Suprapubic skin (tissue), 4 donors: Measurements from ENCODE around the gene CDK1. TPM values are rescaled to one million over a fixed set of nuclear protein-coding genes. Genes with fewer than 3 reads are reported as not detected.

Source experiments
- DNase-seq, 2 donors: peaks; one replicate each; pipeline ENCODE4 v3.0.0-alpha.2; 2019; ENCODE audit warnings: low spot score in 2 of 2
- H3K27ac ChIP-seq: fragments of 200-600 bp; sonication (generic); one replicate; pipeline ENCODE4 v1.5.1; 2019
- H3K27me3 ChIP-seq: fragments of 200-600 bp; sonication (generic); one replicate; pipeline ENCODE4 v1.5.1; 2019
- H3K36me3 ChIP-seq: fragments of 200-600 bp; sonication (generic); one replicate; pipeline ENCODE4 v1.5.1; 2019
- H3K4me1 ChIP-seq: fragments of 200-600 bp; sonication (generic); one replicate; pipeline ENCODE4 v1.5.1; 2019
- H3K4me3 ChIP-seq: fragments of 200-600 bp; sonication (generic); one replicate; pipeline ENCODE4 v1.5.1; 2019; ENCODE audit warnings: mild to moderate bottlenecking
- H3K9me3 ChIP-seq: fragments of 200-600 bp; sonication (generic); one replicate; pipeline ENCODE4 v1.5.1; 2019
- EP300 ChIP-seq: sonication (generic); formaldehyde crosslinking; IDR thresholded peaks from one replicate; pipeline ENCODE4 v1.6.1; 2017; ENCODE audit warnings: antibody characterized with exemption
- POLR2A ChIP-seq, 2 donors: fragments of 450-650 bp; IDR thresholded peaks; one replicate each; pipeline ENCODE4 v1.6.1; 2017; ENCODE audit warnings: antibody characterized with exemption in 2 of 2, mild to moderate bottlenecking in 2 of 2, moderate library complexity in 2 of 2
- POLR2AphosphoS5 ChIP-seq, 3 donors: sonication (generic); formaldehyde crosslinking; IDR thresholded peaks; one replicate each; pipeline ENCODE4 v1.6.1; 2017; ENCODE audit warnings: antibody characterized with exemption in 3 of 3
- WGBS: methylation state at CpG from one replicate; pipeline ENCODE4 v1.1.5; 2018; 5-methylcytosine and 5-hydroxymethylcytosine counted together
- total RNA-seq, 4 donors: library from RNA; depleted of rRNA; stranded (reverse); fragments of >200 nt; gene quantifications; one replicate each; pipeline ENCODE4 v1.1.0, GENCODE V29; 2016
- TF ChIP-seq, protein P1 (sequence below), 2 donors: fragments of 200-600 bp in 1 of 2; fragments of 450-650 bp in 1 of 2; sonication (generic) in 1 of 2; IDR thresholded peaks; one replicate each; pipeline ENCODE4 v1.5.1; 2016 to 2019; ENCODE audit warnings: antibody characterized with exemption in 2 of 2, mild to moderate bottlenecking in 1 of 2, moderate library complexity in 1 of 2

CDK1 gene
- total RNA-seq, 4 donors from 2014 or later, result 4.8 to 14.3 (median 8.6) TPM

- TF ChIP-seq, protein P1, sequence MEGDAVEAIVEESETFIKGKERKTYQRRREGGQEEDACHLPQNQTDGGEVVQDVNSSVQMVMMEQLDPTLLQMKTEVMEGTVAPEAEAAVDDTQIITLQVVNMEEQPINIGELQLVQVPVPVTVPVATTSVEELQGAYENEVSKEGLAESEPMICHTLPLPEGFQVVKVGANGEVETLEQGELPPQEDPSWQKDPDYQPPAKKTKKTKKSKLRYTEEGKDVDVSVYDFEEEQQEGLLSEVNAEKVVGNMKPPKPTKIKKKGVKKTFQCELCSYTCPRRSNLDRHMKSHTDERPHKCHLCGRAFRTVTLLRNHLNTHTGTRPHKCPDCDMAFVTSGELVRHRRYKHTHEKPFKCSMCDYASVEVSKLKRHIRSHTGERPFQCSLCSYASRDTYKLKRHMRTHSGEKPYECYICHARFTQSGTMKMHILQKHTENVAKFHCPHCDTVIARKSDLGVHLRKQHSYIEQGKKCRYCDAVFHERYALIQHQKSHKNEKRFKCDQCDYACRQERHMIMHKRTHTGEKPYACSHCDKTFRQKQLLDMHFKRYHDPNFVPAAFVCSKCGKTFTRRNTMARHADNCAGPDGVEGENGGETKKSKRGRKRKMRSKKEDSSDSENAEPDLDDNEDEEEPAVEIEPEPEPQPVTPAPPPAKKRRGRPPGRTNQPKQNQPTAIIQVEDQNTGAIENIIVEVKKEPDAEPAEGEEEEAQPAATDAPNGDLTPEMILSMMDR (IDR thresholded peaks at IDR 0.05), result no peak
- no peak for TF ChIP-seq EP300
- TF ChIP-seq POLR2AphosphoS5 (IDR thresholded peaks at IDR 0.05), result no peak
- TF ChIP-seq POLR2A (IDR thresholded peaks at IDR 0.05), result no peak
- H3K27ac ChIP-seq, result no peak overlapping the region
- H3K36me3 ChIP-seq, result no peaks in the 10 kb centered on the region
- H3K4me1 ChIP-seq, result peaks cover 18% of the 10 kb centered on the region
- no peak overlapping the region for H3K4me3 ChIP-seq
- no peaks in the 10 kb centered on the region for H3K27me3 ChIP-seq
- H3K9me3 ChIP-seq, result no peaks in the 10 kb centered on the region
- DNase-seq, result no peak
- WGBS, result 84% methylated on average over 5 of the region's 5 CpGs
Measured at GRCh38 chr10:60803433-60803832, 25.2 kb downstream of the CDK1 start.

DNA sequence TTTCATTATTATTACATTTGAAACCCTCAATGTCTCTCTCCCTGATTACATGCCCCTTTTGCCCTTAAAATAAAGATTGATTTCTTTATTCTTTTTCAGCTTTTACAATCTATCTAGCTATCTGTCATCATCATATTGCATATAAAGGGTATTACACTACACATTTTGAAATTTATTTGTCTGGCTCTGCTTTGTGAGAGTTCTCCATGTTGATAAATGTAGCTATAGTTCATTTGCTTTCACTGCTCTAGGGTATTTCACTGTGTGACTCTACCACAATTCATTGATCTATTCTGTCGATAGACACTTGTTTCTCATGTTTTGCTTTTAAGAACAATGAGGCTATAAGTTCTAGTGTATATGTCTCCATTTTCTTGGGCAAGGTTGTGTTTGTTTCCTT, 25.6 kb downstream of the CDK1 start:
- H3K27ac ChIP-seq, result no peak overlapping the region
- WGBS, result 81% methylated on average over 1 of the region's 1 CpG
- no peak for TF ChIP-seq POLR2AphosphoS5 (IDR thresholded peaks at IDR 0.05)
- no peak for TF ChIP-seq EP300
- TF ChIP-seq, protein P1 (IDR thresholded peaks at IDR 0.05), result no peak
- no peak for TF ChIP-seq POLR2A (IDR thresholded peaks at IDR 0.05)
- H3K9me3 ChIP-seq, result no peaks in the 10 kb centered on the region
- no peaks in the 10 kb centered on the region for H3K36me3 ChIP-seq
- no peak for DNase-seq
- H3K27me3 ChIP-seq, result no peaks in the 10 kb centered on the region
- no peak overlapping the region for H3K4me3 ChIP-seq
- H3K4me1 ChIP-seq, result peaks cover 18% of the 10 kb centered on the region

DNA sequence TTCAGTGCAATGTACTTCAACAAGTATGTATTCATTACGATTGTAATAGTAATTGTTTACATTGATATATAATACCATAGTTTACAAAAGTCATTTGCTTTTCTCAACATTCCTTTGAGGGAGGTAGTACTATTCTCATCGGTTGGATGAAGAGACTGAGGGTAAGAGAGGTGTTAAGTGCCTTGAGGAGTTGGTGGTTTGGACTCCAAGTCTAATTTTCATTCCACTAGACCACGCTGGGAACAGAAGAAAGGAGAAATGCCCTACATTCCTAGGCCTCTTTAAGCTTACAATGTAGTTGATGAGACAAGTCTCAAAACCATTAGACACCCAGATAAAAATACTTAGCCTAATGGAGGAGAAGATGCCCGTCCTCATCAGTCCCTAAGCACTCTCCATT, 28.6 kb downstream of the CDK1 start:
- TF ChIP-seq, protein P1 (IDR thresholded peaks at IDR 0.05), result no peak
- TF ChIP-seq POLR2AphosphoS5 (IDR thresholded peaks at IDR 0.05), result no peak
- TF ChIP-seq POLR2A (IDR thresholded peaks at IDR 0.05), result no peak
- no peak for TF ChIP-seq EP300
- peaks cover 25% of the 10 kb centered on the region for H3K4me1 ChIP-seq
- H3K9me3 ChIP-seq, result no peaks in the 10 kb centered on the region
- DNase-seq, result no peak
- H3K4me3 ChIP-seq, result no peak overlapping the region
- no peaks in the 10 kb centered on the region for H3K36me3 ChIP-seq
- no peaks in the 10 kb centered on the region for H3K27me3 ChIP-seq
- 78% methylated on average over 4 of the region's 4 CpGs for WGBS
- H3K27ac ChIP-seq, result no peak overlapping the region

- Histone ChIP-seq H3K27ac (no peak overlapping the region), H3K9me3 (no peaks in the 10 kb centered on the region), H3K27me3 (no peaks in the 10 kb centered on the region), H3K36me3 (no peaks in the 10 kb centered on the region), H3K4me3 (no peak overlapping the region), H3K4me1 (peaks cover 20% of the 10 kb centered on the region)
- WGBS, result 86% methylated on average over 2 of the region's 2 CpGs
- no peak for TF ChIP-seq EP300
- TF ChIP-seq, protein P1 (IDR thresholded peaks at IDR 0.05), result no peak
- no peak for TF ChIP-seq POLR2A (IDR thresholded peaks at IDR 0.05)
- TF ChIP-seq POLR2AphosphoS5 (IDR thresholded peaks at IDR 0.05), result no peak
- no peak for DNase-seq
Measured at GRCh38 chr10:60807499-60807898, 29.2 kb downstream of the CDK1 start.

GRCh38 chr10:60808036-60808435, 29.8 kb downstream of the CDK1 start:
- Histone ChIP-seq H3K4me1 (peaks cover 19% of the 10 kb centered on the region), H3K27me3 (no peaks in the 10 kb centered on the region), H3K4me3 (no peak overlapping the region), H3K27ac (no peak overlapping the region), H3K9me3 (no peaks in the 10 kb centered on the region), H3K36me3 (no peaks in the 10 kb centered on the region)
- no peak for DNase-seq
- TF ChIP-seq, protein P1 (IDR thresholded peaks at IDR 0.05), result no peak
- TF ChIP-seq POLR2A (IDR thresholded peaks at IDR 0.05) (no peak), POLR2AphosphoS5 (IDR thresholded peaks at IDR 0.05) (no peak), EP300 (no peak)
- WGBS, result 74% methylated on average over 3 of the region's 3 CpGs
